ENCODE measurements around the gene CALHM3.

- no peak for TF ChIP-seq EZH2 (IDR thresholded peaks at IDR 0.05; ENCODE audit: low read length)
- no peak for TF ChIP-seq CTCF (optimal IDR thresholded peaks at IDR 0.05 in 1 of 3, IDR thresholded peaks at IDR 0.05 in 1 of 3, conservative IDR thresholded peaks at IDR 0.05 in 1 of 3; ENCODE audit: extremely low read depth in 1 of 3, insufficient read depth in 2 of 3, low read length in 3 of 3)
Measured at GRCh38 chr10:103431902-103432301, 47.1 kb downstream of the CALHM3 start.
